ENCODE data around the gene SATB1. TPM values are rescaled to one million over a fixed set of nuclear protein-coding genes. Genes with fewer than 3 reads are reported as not detected.

Gene SATB1
- polyA plus RNA-seq, 2 of the 4 experiments (the other 2 are of a cell fraction): 0.05 TPM; not detected in 1

DNA sequence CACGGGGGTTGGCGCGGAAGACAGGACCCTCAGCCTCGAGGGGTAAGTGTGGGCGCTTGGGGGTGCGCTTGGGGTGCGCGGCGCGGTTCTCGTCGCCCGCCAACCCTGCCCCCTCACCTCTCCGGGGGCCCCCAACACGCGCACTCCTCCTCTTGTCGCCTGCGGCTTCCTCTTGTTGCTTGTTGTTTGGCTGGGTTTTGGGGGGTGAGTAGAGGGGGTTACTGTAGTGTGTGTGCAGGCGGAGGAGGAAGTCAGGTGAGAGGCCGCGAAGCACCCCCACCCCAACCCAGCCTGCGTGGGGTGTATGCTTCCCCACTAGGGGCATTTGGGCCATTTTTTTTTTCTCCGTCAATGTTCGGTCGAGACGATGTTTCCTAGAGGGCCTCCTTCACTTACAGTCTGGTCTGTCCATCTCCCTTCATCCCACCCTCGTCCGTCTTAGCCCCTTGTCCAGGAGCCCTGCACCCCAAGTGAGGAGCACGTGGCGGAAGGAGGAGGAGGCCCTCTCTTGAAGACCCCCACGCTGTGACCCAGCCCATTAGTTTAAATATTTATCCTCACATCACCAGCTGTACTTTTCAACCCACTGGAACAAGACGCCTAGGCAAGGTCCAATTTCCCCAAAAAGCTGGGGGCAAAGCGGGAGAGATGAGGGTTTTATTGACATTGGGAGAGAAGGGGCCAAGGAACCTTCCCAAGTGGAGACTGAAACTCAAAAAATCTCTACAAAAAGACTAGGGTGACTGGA is 20.4 kb upstream of the SATB1 start:
- peak overlapping the region; percentile 89 for H3K4me2 ChIP-seq
- peak overlapping the region; percentile 47 for H3K4me3 ChIP-seq
- TF ChIP-seq, protein P1, sequence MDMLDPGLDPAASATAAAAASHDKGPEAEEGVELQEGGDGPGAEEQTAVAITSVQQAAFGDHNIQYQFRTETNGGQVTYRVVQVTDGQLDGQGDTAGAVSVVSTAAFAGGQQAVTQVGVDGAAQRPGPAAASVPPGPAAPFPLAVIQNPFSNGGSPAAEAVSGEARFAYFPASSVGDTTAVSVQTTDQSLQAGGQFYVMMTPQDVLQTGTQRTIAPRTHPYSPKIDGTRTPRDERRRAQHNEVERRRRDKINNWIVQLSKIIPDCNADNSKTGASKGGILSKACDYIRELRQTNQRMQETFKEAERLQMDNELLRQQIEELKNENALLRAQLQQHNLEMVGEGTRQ (IDR thresholded peaks at IDR 0.05): no peak
- TF ChIP-seq HDAC2 (IDR thresholded peaks at IDR 0.05) (no peak), RAD21 (conservative IDR thresholded peaks at IDR 0.05 in 1 of 2, IDR thresholded peaks at IDR 0.05 in 1 of 2) (no peak), POLR2AphosphoS2 (conservative IDR thresholded peaks at IDR 0.05; ENCODE audit: low read length) (no peak), GATA3 (IDR thresholded peaks at IDR 0.05; ENCODE audit: borderline replicate concordance) (no peak), HOXB13 (CRISPR knock-in tag; IDR thresholded peaks at IDR 0.05; ENCODE audit: low read depth) (no peak), EHMT2 (IDR thresholded peaks at IDR 0.05; ENCODE audit: low read depth) (no peak), CBX2 (IDR thresholded peaks at IDR 0.05; ENCODE audit: borderline replicate concordance, low read depth) (no peak), RCOR1 (IDR thresholded peaks at IDR 0.05; ENCODE audit: low read depth, low read length) (no peak), BHLHE40 (IDR thresholded peaks at IDR 0.05; ENCODE audit: low read depth, low read length) (no peak), CEBPB (IDR thresholded peaks at IDR 0.05) (no peak), ZNF302 (CRISPR knock-in tag; IDR thresholded peaks at IDR 0.05) (no peak), HEYL (CRISPR knock-in tag; IDR thresholded peaks at IDR 0.05) (no peak), KDM1A (IDR thresholded peaks at IDR 0.05; ENCODE audit: low read depth) (no peak), ZC3H11A (IDR thresholded peaks at IDR 0.05) (no peak), JUNB (IDR thresholded peaks at IDR 0.05) (no peak), MYC (IDR thresholded peaks at IDR 0.05; ENCODE audit: borderline replicate concordance, low read length) (no peak)
- TF ChIP-seq, protein P2, sequence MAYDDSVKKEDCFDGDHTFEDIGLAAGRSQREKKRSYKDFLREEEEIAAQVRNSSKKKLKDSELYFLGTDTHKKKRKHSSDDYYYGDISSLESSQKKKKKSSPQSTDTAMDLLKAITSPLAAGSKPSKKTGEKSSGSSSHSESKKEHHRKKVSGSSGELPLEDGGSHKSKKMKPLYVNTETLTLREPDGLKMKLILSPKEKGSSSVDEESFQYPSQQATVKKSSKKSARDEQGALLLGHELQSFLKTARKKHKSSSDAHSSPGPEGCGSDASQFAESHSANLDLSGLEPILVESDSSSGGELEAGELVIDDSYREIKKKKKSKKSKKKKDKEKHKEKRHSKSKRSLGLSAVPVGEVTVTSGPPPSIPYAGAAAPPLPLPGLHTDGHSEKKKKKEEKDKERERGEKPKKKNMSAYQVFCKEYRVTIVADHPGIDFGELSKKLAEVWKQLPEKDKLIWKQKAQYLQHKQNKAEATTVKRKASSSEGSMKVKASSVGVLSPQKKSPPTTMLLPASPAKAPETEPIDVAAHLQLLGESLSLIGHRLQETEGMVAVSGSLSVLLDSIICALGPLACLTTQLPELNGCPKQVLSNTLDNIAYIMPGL (CRISPR knock-in tag; IDR thresholded peaks at IDR 0.05; ENCODE audit: borderline replicate concordance): no peak
- TF ChIP-seq, protein P3, sequence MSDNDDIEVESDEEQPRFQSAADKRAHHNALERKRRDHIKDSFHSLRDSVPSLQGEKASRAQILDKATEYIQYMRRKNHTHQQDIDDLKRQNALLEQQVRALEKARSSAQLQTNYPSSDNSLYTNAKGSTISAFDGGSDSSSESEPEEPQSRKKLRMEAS (IDR thresholded peaks at IDR 0.05): no peak
- ChIA-PET CTCF (interaction anchor here (0.6 to 2.3 kb wide), 4 partner anchors 10 to 605 kb away, joined by 3 to 6 read pairs (median 4); no protein-coding TSS in a partner anchor), POLR2A (no interaction called here)
- H3K27ac ChIP-seq: no peak overlapping the region; a peak in 1 of 6 replicates
- FAIRE-seq (no peak), DNase-seq (ENCODE audit: low read depth in 1 of 2, low spot score in 1 of 2) (no peak), ATAC-seq (0 out of 6 replicates have a peak, but pooled peaks of 1 of the 2 experiments have one; percentile 2)
- WGBS (ENCODE audit: missing lambda C conversion rate): 17% methylated on average over 20 of the region's 33 CpGs
- H3K4me1 ChIP-seq: peaks cover 11% of the 10 kb centered on the region
- no peaks in the 10 kb centered on the region for H3K9me3 ChIP-seq

DNA sequence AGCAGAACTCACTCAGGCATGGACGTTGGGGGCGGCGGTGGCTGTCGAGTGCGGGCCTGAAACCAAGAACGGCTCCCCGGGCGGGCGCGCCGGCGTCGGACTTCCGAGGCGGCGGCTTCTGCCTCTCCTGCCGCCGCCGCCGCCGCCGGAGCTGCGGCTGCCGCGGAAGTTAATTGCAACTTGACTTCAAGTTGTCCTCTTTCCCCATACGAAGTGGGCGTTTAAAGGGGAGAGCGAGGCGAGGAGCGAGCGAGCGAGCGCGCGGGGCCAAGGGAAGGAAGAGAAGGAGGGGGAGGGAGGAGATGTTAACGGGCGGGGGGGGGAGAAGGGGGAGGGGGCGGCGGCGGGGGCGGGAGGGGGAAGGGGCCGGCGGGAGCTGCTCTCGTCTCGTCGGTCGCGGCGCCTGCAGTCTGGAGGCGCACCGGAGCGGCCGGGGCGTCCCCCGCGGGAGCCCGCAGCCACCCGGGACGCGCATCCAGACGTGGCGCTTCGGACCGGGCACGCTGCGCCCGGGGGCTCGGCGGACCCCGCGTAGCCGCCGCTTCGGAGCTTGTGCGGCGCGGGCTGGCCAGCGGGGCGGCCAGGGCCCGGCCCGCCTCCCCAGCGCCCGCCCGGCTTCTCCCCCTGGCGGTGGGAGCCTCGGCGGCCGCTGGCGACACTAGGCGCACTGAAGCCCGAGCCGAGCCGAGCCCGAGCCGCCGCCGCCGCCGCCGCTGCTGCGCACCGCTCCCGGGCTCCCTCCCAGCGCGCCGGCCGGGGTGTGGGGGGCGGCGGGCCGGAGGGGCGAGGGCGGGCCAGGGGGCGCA is 19.7 kb upstream of the SATB1 start:
- peak overlapping the region; percentile 47 for H3K4me3 ChIP-seq
- FAIRE-seq: no peak
- H3K4me1 ChIP-seq: peaks cover 11% of the 10 kb centered on the region
- H3K27ac ChIP-seq: peak overlapping the region in 1 of 2 experiments; percentile 73; a peak in 3 of 6 replicates
- 1% methylated on average over 35 of the region's 113 CpGs for WGBS (ENCODE audit: missing lambda C conversion rate)
- H3K9me3 ChIP-seq: no peaks in the 10 kb centered on the region
- ChIA-PET POLR2A (no interaction called here), CTCF (interaction anchor here (0.6 to 1.3 kb wide), 3 partner anchors 11 to 604 kb away, joined by 3 to 4 read pairs (median 3); no protein-coding TSS in a partner anchor)
- TF ChIP-seq, protein P4, sequence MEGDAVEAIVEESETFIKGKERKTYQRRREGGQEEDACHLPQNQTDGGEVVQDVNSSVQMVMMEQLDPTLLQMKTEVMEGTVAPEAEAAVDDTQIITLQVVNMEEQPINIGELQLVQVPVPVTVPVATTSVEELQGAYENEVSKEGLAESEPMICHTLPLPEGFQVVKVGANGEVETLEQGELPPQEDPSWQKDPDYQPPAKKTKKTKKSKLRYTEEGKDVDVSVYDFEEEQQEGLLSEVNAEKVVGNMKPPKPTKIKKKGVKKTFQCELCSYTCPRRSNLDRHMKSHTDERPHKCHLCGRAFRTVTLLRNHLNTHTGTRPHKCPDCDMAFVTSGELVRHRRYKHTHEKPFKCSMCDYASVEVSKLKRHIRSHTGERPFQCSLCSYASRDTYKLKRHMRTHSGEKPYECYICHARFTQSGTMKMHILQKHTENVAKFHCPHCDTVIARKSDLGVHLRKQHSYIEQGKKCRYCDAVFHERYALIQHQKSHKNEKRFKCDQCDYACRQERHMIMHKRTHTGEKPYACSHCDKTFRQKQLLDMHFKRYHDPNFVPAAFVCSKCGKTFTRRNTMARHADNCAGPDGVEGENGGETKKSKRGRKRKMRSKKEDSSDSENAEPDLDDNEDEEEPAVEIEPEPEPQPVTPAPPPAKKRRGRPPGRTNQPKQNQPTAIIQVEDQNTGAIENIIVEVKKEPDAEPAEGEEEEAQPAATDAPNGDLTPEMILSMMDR (IDR thresholded peaks at IDR 0.05): peak; percentile 56
- TF ChIP-seq SMC3 (IDR thresholded peaks at IDR 0.05) (peak; percentile 56), HDAC2 (IDR thresholded peaks at IDR 0.05) (no peak), RAD21 (conservative IDR thresholded peaks at IDR 0.05 in 1 of 2, IDR thresholded peaks at IDR 0.05 in 1 of 2) (peak in 1 of 2 experiments; percentile 40; a peak in 2 of 5 replicates), JUN (IDR thresholded peaks at IDR 0.05) (0 out of 5 replicates have a peak, but pooled peaks of 1 of the 2 experiments have one; percentile 27)
- DNase-seq (ENCODE audit: low read depth in 1 of 2, low spot score in 1 of 2): peak; percentile 35 to 65
- peak overlapping the region; percentile 89 for H3K4me2 ChIP-seq
- peak; percentile 98 for ATAC-seq
